SIG-M5 treated with dmso at 0.1 percent for 504 hours (cell line): ENCODE measurements around the gene SNRNP25.
"Not testable (repeated sequence)": the region's sequence is repeated elsewhere in the genome, so short reads cannot be mapped to it uniquely, and the experiment has no call there.

ENCODE experiments used
- DNase-seq: peaks from one replicate; lab custom pipeline; 2025; ENCODE audit not compliant: unreplicated experiment; lab: John Stamatoyannopoulos, UW

SNRNP25 gene

DNA sequence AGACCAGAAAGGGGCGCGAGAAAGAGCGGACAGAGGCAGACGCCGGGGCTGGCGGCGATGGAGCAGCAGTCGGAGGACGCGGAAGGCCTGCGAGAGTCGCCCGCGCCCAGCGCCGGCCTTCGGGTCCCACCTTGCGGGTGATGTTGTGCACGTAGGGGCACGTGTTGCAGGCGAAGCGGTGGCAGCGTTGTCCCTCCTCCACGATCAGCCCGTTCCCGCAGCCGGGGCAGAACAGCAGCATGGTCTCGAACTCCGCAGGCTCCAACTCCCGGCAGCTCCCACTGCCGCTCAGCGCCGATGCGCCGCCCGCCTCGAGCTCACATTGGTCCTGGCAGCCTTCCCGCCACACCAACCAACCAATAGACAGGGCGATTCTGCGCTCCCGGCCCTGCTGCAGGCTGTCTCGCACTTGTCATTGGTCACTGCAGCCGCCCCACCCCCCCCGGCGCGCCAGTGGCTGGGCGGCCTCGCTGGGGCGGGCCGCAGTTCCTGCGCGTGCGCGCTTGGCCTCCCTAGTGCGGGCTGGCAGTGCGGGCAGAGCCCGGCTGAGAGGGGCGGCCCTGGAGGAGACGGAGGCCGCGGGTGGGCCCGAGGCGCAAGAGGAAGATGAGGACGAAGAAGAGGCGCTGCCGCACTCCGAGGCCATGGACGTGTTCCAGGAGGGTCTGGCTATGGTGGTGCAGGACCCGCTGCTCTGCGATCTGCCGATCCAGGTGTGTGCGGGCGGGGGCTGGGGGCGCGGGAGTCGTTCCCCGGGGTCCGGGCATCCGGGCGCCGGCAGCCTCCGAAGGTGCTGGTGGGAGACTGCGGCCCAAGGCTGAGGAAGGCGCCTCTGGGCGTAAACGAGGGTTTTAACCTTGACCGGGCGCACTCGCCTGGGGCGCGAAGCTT lies at the start of gene SNRNP25, which contains the start of gene POLR3K:
SNRNP25 (plus strand) TSS at position 483 of the 891 bp plus-strand sequence; CDS start at position 672, 189 bp downstream.
POLR3K (minus strand) TSS at position 263 of the 891 bp plus-strand sequence; CDS start at position 241, 22 bp downstream.
- peak; percentile 96 for DNase-seq

DNA sequence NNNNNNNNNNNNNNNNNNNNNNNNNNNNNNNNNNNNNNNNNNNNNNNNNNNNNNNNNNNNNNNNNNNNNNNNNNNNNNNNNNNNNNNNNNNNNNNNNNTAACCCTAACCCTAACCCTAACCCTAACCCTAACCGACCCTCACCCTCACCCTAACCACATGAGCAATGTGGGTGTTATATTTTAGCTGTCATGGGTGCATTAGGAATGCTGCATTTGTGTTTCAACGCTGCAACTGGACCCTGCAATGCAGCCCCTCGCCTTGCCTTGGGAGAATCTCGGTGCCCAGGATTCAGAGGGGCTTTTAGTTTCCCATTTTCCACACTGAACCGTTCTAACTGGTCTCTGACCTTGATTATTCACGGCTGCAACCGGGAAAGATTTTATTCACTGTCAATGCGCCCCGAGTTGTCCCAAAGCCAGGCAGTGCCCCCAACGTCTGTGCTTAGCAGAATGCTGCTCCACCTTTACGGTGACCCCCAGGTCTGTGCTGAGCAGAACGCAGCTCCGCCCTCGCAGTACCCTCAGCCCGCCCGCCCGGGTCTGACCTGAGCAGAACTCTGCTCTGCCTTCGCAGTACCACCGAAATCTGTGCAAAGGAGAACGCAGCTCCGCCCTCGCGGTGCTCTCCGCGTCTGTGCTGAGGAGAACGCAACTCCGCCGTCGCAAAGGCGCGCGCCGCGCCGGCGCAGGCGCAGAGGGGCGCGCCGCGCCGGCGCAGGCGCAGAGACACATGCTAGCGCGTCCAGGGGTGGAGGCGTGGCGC lies 43.5 kb upstream of the SNRNP25 start:
- DNase-seq, result no peak

DNA sequence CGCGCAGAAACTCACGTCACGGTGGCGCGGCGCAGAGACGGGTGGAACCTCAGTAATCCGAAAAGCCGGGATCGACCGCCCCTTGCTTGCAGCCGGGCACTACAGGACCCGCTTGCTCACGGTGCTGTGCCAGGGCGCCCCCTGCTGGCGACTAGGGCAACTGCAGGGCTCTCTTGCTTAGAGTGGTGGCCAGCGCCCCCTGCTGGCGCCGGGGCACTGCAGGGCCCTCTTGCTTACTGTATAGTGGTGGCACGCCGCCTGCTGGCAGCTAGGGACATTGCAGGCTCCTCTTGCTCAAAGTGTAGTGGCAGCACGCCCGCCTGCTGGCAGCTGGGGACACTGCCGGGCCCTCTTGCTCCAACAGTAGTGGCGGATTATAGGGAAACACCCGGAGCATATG lies 42.9 kb upstream of the SNRNP25 start:
- DNase-seq, result peak; percentile 75

DNA sequence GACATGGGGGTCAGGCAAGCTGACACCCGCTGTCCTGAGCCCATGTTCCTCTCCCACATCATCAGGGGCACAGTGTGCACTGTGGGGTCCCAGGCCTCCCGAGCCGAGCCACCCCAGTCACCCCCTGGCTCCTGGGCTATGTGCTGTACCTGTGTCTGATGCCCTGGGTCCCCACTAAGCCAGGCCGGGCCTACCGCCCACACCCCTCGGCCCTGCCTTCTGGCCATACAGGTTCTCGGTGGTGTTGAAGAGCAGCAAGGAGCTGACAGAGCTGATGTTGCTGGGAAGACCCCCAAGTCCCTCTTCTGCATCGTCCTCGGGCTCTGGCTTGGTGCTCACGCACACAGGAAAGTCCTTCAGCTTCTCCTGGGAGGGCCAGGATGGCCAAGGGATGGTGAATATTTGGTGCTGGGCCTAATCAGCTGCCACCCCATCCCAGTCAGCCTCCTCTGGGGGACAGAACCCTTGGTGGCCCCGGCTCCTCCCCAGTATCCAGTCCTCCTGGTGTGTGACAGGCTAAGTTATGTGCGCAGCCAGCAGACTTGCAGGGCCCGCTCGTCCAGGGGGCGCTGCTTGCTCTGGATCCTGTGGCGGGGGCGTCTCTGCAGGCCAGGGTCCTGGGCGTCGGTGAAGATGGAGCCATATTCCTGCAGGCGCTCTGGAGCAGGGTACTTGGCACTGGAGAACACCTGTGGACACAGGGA lies 36.4 kb upstream of the SNRNP25 start:
- DNase-seq, result not testable (repeated sequence)

DNA sequence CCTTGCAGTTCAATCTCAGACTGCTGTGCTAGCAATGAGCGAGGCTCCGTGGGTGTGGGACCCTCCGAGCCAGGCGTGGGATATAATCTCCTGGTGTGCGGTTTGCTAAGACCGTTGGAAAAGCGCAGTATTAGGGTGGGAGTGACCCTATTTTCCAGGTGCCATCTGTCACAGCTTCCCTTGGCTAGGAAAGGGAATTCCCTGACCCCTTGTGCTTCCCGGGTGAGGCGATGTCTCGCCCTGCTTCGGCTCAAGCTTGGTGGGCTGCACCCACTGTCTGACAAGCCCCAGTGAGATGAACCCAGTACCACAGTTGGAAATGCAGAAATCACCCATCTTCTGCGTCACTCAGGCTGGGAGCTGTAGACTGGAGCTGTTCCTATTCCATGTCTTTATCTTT lies 32.7 kb upstream of the SNRNP25 start:
- not testable (repeated sequence) for DNase-seq

GRCh38 chr16:24151-24550 lies 29.5 kb upstream of the SNRNP25 start:
- DNase-seq, result not testable (repeated sequence)

GRCh38 chr16:25926-26348 lies 27.7 kb upstream of the SNRNP25 start:
- DNase-seq, result not testable (repeated sequence)

DNA sequence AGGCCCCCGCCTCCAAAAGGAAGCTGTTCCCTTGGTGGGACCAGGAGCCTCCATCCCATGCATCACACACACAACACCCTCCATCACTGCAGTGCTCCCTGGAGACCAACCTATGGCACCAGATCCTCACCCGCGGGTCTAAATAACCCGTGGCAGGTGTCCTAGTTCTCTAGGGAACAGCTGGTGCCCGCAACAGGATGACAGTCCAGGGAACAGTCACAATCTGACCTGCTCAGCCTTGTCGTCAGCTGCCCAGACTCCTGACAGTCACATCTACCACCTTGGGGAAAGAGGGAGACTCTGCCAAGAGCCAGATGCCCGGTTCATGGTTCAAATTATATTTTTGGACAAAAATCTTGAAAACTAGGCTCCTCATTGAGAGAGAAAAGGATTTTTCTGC lies 23.0 kb upstream of the SNRNP25 start:
- DNase-seq, result not testable (repeated sequence)

DNA sequence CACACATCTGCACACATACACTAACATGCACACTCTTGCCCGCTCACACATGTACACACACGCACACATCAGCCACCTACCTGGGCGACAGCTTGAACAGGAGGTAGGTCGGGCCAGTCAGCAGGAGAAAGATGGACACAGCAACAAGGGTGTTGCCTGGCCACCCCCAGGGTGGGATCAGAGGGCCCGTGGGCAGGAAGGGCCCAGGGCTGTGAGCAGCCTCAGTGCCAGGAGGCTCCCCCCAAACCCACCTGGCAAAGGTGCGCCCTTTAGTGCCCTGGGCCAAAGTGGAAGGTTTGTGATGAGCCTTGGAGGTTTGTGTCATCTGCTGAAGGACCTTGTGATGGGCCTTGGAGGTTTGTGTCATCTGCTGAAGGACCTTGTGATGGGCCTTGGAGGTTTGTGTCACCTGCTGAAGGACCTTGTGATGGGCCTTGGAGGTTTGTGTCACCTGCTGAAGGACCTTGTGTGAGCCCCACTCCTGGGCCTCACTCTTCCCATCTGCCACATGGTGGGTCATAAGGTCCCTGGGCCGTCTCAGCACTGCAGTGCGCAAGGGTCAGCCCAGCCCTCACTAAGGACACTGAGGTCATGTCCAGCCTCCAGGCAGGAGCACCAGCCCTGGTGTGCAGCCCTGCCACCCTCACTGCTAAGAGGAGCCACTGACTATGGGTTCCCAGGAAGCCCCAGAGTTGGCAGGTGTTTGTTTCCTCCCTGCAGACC lies 20.3 kb upstream of the SNRNP25 start:
- DNase-seq, result not testable (repeated sequence)

- DNase-seq, result no peak
Measured at GRCh38 chr16:33877-34647, 19.6 kb upstream of the SNRNP25 start.

DNA sequence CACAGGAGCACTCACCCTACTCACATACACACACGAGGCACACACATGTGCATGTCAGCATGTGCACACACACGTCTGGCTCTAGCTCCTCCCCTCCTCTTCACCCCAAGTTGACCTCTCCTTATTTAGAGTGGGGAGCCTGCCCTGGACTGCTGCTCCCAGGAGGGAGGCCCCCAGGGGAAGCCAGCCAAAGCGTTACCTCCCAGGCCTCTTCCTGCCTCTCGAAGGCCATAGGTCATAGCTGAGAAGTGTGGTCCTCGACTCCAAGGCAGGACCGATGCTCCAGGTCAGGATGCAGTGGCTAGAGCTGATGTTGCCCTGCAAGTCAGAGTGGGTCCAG lies 19.0 kb upstream of the SNRNP25 start:
- DNase-seq, result no peak

- DNase-seq, result peak; percentile 78
Measured at GRCh38 chr16:35011-35677, 18.5 kb upstream of the SNRNP25 start.

- no peak for DNase-seq
Measured at GRCh38 chr16:35678-36305, 17.8 kb upstream of the SNRNP25 start.

- DNase-seq, result no peak
Measured at GRCh38 chr16:36336-36984, 17.2 kb upstream of the SNRNP25 start.

DNA sequence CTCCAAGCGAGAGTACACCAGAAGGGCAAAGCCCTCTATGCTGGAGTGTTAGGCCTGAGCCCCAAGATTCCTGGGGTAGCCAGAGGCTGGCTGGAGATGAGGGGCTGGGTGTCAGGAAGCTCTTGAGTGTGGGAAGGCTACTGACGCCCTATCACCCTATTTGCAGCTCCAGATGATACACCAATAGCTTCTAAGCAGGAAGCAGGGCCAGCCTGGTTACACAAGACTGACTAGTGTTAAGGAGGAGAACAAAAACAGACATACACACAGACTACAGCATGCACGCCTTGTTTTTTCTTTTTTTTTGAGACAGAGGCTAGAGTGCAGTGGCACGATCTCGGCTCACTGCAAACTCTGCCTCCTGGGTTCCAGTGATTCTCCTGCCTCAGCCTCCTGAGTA lies 16.1 kb upstream of the SNRNP25 start:
- DNase-seq, result no peak

DNA sequence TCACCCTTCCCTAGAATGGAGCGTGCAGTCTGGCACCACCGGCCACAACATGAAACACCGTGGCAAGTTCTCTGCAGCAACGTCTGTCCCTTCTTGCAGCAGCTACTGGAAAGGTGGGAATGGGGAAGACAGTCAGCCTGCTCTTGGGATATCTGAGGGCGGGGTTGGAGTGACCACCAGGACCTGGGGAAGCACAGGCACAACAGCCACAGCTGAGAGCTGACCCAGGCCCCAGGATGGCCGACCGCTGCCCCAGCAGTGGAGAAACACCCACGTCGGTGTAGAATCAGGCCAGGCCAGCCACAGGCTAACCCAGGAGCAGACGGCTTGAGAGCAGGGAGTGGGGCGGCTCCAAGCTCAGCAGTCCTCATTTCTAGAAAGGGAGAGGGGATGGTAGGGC lies 15.4 kb upstream of the SNRNP25 start:
- not testable (repeated sequence) for DNase-seq

DNA sequence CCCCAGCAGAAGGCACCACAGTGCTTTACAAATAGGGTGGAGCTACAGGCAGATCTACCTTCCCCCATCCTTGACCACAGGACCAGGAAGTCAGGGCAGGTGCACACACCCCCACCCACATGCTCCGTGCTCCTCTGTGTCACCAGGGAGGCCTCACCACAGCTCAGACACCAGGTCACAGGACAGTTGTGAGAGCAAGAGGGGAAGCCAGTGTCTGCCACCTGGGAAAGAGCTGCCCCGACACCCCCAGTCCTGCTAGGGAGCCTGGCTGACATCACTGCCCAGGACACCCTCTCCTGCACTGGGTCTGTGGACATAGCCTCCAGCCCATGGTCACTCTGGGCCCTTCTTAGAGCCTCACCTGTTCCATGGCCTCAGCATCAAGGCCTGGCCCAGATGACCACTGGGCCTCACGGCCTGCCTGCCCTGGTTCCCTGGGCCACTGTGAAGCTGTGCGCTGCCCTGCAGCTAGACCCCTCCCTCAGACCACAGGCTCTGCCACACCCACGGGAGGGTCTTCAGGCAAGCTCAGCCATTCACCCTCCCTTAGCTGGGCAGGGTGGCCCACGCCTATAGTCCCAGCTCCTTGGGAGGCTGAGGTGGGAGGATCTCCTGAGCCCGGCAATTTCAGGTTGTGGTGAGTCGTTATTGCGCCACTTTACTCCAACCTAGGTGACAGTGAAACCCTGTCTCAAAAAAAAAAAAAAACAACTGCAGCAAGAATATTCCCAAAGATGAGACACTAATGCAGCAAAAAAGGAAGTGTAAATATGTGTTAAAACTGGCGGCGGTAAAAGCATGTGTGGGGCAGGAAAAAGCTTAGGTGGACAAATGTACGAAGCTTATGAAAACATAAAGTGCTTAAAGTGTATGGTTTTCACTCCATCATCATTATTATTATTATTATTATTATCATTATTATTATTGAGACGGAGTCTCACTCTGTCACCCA lies 14.4 kb upstream of the SNRNP25 start:
- no peak for DNase-seq
